ENCODE results near the gene GPRC5C. TPM values are rescaled to one million over a fixed set of nuclear protein-coding genes. Genes with fewer than 3 reads are reported as not detected.

Gene GPRC5C
- total and polyA plus RNA-seq, 7 donors = 6.1 to 78.1 (median 16.9) TPM

DNA sequence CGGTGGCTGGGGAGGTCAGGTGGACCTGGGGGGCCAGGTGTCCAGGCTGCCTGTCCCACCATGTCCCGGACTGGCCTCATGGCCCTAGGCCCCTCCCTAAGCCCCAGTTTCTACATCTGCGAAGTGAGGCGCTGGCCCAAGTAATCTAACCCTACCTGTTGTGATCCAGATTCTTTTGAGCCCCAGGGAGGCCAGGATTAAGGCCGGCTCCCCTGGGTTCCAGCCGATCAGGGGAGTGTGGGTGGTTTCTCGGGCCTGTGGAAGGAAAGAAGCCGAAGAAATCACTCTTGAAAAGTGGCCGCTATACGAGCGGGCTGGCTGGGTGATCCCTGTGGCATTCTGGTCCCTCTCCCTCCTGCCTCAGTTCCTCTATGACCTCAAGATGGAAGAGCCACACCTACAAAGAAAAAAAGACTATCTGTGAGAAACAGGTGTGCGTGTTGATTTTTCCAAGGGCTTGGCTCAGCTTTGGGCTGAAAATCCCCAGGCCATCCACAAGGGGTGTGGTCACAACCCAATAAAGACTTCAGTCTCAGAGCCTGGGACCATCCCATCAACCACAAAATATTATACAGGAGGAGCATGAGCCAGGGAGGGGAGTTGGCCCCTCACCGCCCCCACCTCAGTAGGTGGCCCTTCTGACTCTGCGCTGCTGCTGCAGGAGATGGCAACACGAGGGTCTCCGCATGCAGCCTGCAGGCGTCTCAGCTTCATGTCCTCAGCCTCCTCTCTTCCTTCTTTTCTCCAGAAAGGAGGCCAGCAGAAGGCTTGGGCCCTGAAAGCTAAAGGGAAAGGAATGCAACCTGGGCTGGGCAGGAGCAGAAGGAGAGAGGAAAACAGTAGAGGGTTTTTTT, 44.3 kb upstream of the GPRC5C start:
- intact Hi-C loops (cut with DNase I) = loop anchor here (10.0 kb wide), 1 partner anchor 217 kb away; no protein-coding TSS in a partner anchor
- no peak overlapping the region for H3K27ac ChIP-seq
- 53 to 78% methylated on average over 17 of the region's 17 CpGs for WGBS, 2 donors
- TF ChIP-seq, protein P1, sequence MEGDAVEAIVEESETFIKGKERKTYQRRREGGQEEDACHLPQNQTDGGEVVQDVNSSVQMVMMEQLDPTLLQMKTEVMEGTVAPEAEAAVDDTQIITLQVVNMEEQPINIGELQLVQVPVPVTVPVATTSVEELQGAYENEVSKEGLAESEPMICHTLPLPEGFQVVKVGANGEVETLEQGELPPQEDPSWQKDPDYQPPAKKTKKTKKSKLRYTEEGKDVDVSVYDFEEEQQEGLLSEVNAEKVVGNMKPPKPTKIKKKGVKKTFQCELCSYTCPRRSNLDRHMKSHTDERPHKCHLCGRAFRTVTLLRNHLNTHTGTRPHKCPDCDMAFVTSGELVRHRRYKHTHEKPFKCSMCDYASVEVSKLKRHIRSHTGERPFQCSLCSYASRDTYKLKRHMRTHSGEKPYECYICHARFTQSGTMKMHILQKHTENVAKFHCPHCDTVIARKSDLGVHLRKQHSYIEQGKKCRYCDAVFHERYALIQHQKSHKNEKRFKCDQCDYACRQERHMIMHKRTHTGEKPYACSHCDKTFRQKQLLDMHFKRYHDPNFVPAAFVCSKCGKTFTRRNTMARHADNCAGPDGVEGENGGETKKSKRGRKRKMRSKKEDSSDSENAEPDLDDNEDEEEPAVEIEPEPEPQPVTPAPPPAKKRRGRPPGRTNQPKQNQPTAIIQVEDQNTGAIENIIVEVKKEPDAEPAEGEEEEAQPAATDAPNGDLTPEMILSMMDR (IDR thresholded peaks at IDR 0.05) = no peak
- TF ChIP-seq POLR2A (IDR thresholded peaks at IDR 0.05) = no peak
- no peak for TF ChIP-seq POLR2AphosphoS5 (IDR thresholded peaks at IDR 0.05)
- TF ChIP-seq EP300 (IDR thresholded peaks at IDR 0.05) = no peak
- no peaks in the 10 kb centered on the region for H3K36me3 ChIP-seq
- no peaks in the 10 kb centered on the region for H3K4me1 ChIP-seq
- no peaks in the 10 kb centered on the region for H3K27me3 ChIP-seq
- H3K9me3 ChIP-seq = no peaks in the 10 kb centered on the region
- DNase-seq = no peak
- H3K4me3 ChIP-seq = no peak overlapping the region

DNA sequence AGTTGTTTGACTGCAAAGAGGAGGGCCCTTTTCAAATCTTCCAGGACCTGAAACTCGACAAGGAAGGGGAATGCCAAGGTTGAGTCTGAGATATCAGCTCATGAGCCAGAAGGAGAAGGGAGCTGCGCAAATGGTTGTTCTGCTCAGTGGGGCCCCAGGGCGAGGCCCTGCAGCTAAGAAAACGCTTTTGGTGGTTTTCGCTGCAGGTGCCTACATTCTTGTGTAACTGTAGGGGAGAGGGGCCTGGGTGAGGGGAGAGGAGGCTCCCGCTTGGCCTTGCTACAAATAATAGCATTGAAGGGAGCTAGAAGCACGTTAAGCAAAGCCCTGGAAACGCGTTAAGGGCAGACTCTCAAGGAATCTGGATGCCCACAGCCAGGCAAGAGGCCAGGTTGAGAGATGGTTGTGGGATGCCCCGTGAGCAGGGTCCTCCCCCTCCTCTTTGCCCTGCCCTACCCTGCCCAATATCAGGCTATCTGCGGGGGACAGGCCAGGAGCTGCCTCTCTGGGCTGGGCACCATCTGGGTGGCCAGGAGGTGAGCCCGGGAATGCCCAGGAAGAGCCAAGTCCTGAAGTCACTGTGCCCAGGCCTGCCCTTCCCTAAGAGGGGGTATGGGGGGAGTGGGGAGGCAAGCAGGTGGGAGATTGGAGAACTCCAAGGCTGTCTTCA, 42.7 kb upstream of the GPRC5C start:
- no peak overlapping the region for H3K4me3 ChIP-seq
- H3K36me3 ChIP-seq = no peaks in the 10 kb centered on the region
- WGBS, 2 donors = 80 to 86% methylated on average over 12 of the region's 12 CpGs
- H3K4me1 ChIP-seq = no peaks in the 10 kb centered on the region
- intact Hi-C loops (cut with DNase I) = loop anchor here (10.0 kb wide), 1 partner anchor 216 kb away; no protein-coding TSS in a partner anchor
- no peak for DNase-seq
- H3K9me3 ChIP-seq = no peaks in the 10 kb centered on the region
- H3K27ac ChIP-seq = no peak overlapping the region
- no peaks in the 10 kb centered on the region for H3K27me3 ChIP-seq
- TF ChIP-seq, protein P1 (IDR thresholded peaks at IDR 0.05) = no peak
- no peak for TF ChIP-seq POLR2AphosphoS5 (IDR thresholded peaks at IDR 0.05)
- no peak for TF ChIP-seq EP300 (IDR thresholded peaks at IDR 0.05)
- no peak for TF ChIP-seq POLR2A (IDR thresholded peaks at IDR 0.05)

DNA sequence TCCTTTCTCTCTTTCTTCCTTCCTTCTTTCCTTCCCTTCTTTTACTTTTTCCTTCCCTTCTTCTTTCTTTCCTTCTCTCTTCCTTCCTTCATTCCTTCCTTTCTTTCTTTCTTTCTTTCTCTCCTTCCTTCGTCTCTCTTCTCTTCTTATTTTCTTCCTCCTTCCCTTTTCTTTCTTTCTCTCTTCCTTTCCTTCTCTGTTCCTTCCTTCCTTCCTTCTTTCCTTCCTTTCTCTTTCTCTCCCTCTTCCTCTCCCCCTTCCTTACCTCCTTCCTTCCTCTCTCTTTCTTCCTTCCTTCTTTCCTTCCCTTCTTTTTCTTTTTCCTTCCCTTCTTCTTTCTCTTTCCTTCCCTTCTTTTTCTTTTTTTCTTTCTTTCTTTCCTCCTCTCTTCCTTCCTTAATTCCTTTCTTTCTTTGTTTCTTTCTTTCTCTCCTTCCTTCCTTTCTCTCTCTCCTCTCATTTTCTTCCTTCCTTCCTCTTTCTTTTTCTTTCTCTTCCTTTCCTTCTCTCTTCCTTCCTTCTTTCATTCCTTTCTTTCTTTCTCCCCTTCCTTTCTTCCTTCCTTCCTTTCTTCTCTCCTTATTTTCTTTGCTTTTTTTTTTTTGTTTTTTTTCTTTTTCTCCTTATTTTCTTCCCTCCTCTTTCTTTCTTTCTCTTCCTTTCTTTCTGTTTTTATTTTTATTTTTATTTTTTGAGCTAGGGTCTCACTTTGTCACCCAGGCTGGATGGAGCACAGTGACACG, 41.8 kb upstream of the GPRC5C start:
- H3K27ac ChIP-seq = no peak overlapping the region
- H3K4me3 ChIP-seq = no peak overlapping the region
- no peak for DNase-seq
- H3K27me3 ChIP-seq = no peaks in the 10 kb centered on the region
- intact Hi-C loops (cut with DNase I) = loop anchor here (10.0 kb wide), 1 partner anchor 215 kb away; no protein-coding TSS in a partner anchor
- TF ChIP-seq, protein P1 (IDR thresholded peaks at IDR 0.05) = no peak
- no peak for TF ChIP-seq POLR2AphosphoS5 (IDR thresholded peaks at IDR 0.05)
- TF ChIP-seq POLR2A (IDR thresholded peaks at IDR 0.05) = no peak
- TF ChIP-seq EP300 (IDR thresholded peaks at IDR 0.05) = no peak
- WGBS, 2 donors = 81 to 88% methylated on average over 2 of the region's 2 CpGs
- H3K36me3 ChIP-seq = no peaks in the 10 kb centered on the region
- no peaks in the 10 kb centered on the region for H3K4me1 ChIP-seq
- H3K9me3 ChIP-seq = no peaks in the 10 kb centered on the region

DNA sequence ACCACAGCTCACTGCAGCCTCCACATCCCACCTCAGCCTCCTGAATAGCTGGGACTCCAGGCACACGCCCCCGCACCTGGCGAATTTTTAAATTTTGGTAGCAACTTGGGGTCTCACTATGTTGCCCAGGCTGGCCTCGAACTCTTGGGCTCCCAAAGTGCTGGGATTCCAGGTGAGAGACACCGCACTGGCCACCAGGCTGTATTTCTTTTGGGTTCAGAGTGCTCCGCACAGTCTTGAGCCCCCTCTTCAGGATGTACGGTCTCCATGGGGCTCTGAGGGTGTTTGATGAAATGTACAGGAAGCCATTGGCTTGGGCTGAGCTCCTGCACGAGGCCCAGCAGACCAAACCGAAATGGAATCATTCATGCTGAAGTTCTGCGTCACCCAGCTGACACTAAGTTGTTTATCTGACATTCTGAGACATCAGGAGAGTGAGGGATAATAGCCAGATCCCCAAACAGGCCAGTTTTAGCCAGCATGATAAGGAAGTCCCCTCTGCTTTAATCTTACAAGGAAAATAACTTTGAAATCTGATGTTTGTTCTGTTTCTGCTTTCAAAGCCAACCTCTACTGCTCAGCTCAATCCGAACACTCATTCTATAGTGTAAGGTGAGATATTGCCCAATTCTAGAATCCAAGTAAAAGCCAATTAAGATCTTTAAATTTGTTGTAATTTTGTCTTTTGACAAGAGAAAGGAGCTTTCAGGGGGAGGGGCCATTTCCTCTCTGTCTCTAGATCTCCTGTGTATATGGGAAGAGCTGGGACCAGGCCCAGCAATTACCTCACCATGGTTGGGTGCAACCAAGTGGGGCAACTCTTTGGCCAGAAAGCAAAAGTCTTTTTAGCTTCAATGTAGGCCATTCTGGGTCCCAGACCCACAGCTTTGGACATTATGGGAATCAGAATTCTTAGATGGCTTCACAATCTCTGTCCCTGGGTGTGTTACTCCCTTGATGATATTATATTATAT, 40.9 kb upstream of the GPRC5C start:
- intact Hi-C loops (cut with DNase I) = no loop called here
- Histone ChIP-seq H3K4me1 (no peaks in the 10 kb centered on the region), H3K9me3 (no peaks in the 10 kb centered on the region), H3K4me3 (no peak overlapping the region), H3K36me3 (no peaks in the 10 kb centered on the region), H3K27me3 (no peaks in the 10 kb centered on the region), H3K27ac (no peak overlapping the region)
- TF ChIP-seq POLR2AphosphoS5 (IDR thresholded peaks at IDR 0.05) (no peak), POLR2A (IDR thresholded peaks at IDR 0.05) (no peak), EP300 (IDR thresholded peaks at IDR 0.05) (no peak)
- TF ChIP-seq, protein P1 (IDR thresholded peaks at IDR 0.05) = no peak
- WGBS, 2 donors = 87 to 89% methylated on average over 11 of the region's 11 CpGs
- DNase-seq = no peak
